ELF-1 (cell line): ENCODE data around the gene CILP2.

Experiments
- DNase-seq: peaks from one replicate; pipeline ENCODE4 v3.0.0-alpha.2; 2016; ENCODE audit warnings: low read depth, low spot score

CILP2 gene

GRCh38 chr19:19562665-19563347, 24.7 kb downstream of the CILP2 start:
- no peak for DNase-seq

GRCh38 chr19:19563348-19563848, 25.3 kb downstream of the CILP2 start:
- DNase-seq = no peak

GRCh38 chr19:19566306-19566705, 28.2 kb downstream of the CILP2 start:
- DNase-seq = no peak

GRCh38 chr19:19567391-19567790, 29.3 kb downstream of the CILP2 start:
- no peak for DNase-seq

- no peak for DNase-seq
Measured at GRCh38 chr19:19568802-19569756, 31.0 kb downstream of the CILP2 start.

GRCh38 chr19:19570571-19570970, 32.5 kb downstream of the CILP2 start:
- DNase-seq = no peak

GRCh38 chr19:19571071-19571786, 33.2 kb downstream of the CILP2 start:
- DNase-seq = no peak

- no peak for DNase-seq
Measured at GRCh38 chr19:19575411-19575810, 37.3 kb downstream of the CILP2 start.

GRCh38 chr19:19578252-19578651, 40.2 kb downstream of the CILP2 start:
- no peak for DNase-seq

GRCh38 chr19:19579533-19580361, 41.7 kb downstream of the CILP2 start:
- no peak for DNase-seq

GRCh38 chr19:19580418-19580817, 42.4 kb downstream of the CILP2 start:
- no peak for DNase-seq

- DNase-seq = no peak
Measured at GRCh38 chr19:19581391-19581790, 43.3 kb downstream of the CILP2 start.

GRCh38 chr19:19582471-19582870, 44.4 kb downstream of the CILP2 start:
- no peak for DNase-seq

GRCh38 chr19:19584356-19584755, 46.3 kb downstream of the CILP2 start:
- DNase-seq = no peak

GRCh38 chr19:19587771-19588170, 49.7 kb downstream of the CILP2 start:
- no peak for DNase-seq

GRCh38 chr19:19588546-19588945, 50.5 kb downstream of the CILP2 start:
- DNase-seq = no peak

GRCh38 chr19:19591133-19591825, 53.2 kb downstream of the CILP2 start:
- DNase-seq = peak; percentile 83

- no peak for DNase-seq
Measured at GRCh38 chr19:19592690-19593089, 54.6 kb downstream of the CILP2 start.

GRCh38 chr19:19594381-19594780, 56.3 kb downstream of the CILP2 start:
- no peak for DNase-seq

GRCh38 chr19:19595171-19595701, 57.2 kb downstream of the CILP2 start:
- no peak for DNase-seq
